Measurements from ENCODE around the gene TUBB3. TPM values are rescaled to one million over a fixed set of nuclear protein-coding genes. Genes with fewer than 3 reads are reported as not detected.

Gene TUBB3
- total RNA-seq, 1 donor from 2014 or later, result 2.1 TPM

DNA sequence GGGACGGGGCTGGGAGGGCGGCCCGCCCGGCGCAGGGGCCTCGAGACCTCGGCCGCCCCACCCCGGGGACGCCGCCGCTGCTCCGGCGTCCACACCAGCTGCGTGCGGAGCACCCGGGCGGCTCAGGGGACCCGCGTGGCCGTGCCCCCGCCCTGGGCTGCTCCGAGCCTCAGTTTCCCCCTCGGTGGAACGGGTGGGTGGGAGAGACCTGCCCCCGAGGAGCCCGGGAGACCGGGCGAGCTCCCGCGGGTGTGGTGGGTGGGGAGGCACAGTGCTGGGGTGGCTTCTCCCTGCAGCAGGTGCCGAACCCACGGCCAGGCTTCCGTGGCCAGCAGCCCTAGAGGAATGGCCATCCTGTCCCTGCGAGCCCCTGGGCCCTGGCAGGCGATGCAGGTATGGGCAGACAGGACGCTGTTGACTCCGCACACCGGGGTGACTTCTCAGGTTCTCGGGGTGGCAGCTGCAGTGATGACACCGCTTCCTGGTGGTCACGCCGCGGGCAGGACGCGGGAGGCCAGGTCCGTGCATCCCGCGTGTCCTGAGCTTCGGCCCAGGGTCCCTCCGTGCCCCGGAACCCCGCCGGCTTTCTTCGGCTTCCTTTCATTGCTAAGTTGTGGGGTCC is 26.1 kb downstream of the TUBB3 start:
- TF ChIP-seq, protein P1, sequence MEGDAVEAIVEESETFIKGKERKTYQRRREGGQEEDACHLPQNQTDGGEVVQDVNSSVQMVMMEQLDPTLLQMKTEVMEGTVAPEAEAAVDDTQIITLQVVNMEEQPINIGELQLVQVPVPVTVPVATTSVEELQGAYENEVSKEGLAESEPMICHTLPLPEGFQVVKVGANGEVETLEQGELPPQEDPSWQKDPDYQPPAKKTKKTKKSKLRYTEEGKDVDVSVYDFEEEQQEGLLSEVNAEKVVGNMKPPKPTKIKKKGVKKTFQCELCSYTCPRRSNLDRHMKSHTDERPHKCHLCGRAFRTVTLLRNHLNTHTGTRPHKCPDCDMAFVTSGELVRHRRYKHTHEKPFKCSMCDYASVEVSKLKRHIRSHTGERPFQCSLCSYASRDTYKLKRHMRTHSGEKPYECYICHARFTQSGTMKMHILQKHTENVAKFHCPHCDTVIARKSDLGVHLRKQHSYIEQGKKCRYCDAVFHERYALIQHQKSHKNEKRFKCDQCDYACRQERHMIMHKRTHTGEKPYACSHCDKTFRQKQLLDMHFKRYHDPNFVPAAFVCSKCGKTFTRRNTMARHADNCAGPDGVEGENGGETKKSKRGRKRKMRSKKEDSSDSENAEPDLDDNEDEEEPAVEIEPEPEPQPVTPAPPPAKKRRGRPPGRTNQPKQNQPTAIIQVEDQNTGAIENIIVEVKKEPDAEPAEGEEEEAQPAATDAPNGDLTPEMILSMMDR (IDR thresholded peaks at IDR 0.05; ENCODE audit: borderline replicate concordance), result no peak
- peaks cover 14% of the 10 kb centered on the region for H3K27me3 ChIP-seq (ENCODE audit: low read depth)
- DNase-seq, result no peak
- H3K27ac ChIP-seq (replicated peaks), result peak overlapping the region; percentile 23
- intact Hi-C loops (cut with micrococcal nuclease), result no loop called here
- H3K36me3 ChIP-seq, result no peaks in the 10 kb centered on the region
- H3K4me3 ChIP-seq, result peak overlapping the region; percentile 81
- peaks cover 21% of the 10 kb centered on the region for H3K4me1 ChIP-seq
- H3K9me3 ChIP-seq (replicated peaks), result no peaks in the 10 kb centered on the region

DNA sequence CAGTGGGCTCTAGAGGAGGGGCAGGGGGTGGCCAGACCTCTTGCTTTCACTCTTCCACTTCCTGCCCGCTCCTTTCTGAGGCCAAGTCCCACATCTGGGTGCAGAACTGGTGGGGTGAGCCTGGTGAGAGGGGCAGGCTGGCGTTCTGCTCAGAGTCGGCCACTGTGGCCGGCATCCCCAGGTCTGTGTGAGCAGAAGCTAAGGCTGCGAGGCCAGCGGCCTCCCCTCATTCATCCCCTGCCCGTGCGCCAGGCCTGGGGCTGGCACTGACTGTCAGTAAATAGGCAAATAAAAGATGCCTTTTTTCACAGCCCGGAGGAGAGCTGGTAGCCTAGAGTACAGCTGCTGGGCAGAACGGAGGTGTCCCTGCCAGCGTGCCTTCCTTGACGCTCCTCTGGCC is 26.6 kb downstream of the TUBB3 start:
- Histone ChIP-seq H3K27ac (replicated peaks) (no peak overlapping the region), H3K27me3 (ENCODE audit: low read depth) (peaks cover 9% of the 10 kb centered on the region), H3K4me3 (peak overlapping the region; percentile 81), H3K36me3 (no peaks in the 10 kb centered on the region), H3K9me3 (replicated peaks) (no peaks in the 10 kb centered on the region), H3K4me1 (peaks cover 21% of the 10 kb centered on the region)
- TF ChIP-seq, protein P1 (IDR thresholded peaks at IDR 0.05; ENCODE audit: borderline replicate concordance), result no peak
- DNase-seq, result no peak
- intact Hi-C loops (cut with micrococcal nuclease), result no loop called here

DNA sequence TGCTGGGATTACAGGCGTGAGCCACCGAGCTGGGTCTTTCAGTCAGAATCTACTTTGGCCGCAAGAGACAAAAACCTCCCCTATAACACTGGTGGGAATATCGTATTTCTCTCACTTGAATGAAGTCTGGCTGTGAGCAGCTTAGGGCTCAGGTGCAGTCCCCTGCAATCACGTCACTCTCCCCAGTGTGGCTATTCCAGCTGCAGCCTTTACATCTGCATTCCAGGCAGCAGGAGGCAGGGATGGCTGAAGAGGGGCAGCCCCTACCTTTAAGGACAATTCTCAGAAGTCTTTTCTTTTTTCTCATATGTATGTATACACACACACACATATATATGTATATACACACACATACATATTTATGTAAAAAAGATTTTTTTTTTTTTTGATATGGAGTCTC is 28.4 kb downstream of the TUBB3 start:
- Histone ChIP-seq H3K27ac (replicated peaks) (no peak overlapping the region), H3K4me3 (no peak overlapping the region), H3K36me3 (peaks cover 13% of the 10 kb centered on the region), H3K27me3 (ENCODE audit: low read depth) (no peaks in the 10 kb centered on the region), H3K9me3 (replicated peaks) (no peaks in the 10 kb centered on the region), H3K4me1 (peaks cover 21% of the 10 kb centered on the region)
- intact Hi-C loops (cut with micrococcal nuclease), result no loop called here
- TF ChIP-seq, protein P1 (IDR thresholded peaks at IDR 0.05; ENCODE audit: borderline replicate concordance), result no peak
- DNase-seq, result no peak

DNA sequence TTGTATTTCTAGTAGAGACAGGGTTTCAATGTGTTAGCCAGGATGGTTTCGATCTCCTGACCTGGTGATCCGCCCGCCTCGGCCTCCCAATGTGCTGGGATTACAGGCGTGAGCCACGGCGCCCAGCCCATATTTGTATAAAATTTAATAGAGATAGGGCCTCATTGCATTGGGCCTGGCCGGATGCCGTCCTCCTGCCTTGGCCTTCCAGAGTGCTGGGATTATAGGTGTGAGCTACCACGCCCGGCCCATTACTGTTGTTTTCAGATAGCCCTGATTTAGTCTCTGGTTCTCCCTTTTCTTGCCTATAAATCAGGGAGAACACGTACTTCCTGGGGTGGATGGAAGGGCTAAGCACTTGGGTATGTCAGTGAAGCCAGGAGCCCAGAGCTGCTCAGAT is 28.9 kb downstream of the TUBB3 start:
- intact Hi-C loops (cut with micrococcal nuclease), result no loop called here
- TF ChIP-seq, protein P1 (IDR thresholded peaks at IDR 0.05; ENCODE audit: borderline replicate concordance), result no peak

DNA sequence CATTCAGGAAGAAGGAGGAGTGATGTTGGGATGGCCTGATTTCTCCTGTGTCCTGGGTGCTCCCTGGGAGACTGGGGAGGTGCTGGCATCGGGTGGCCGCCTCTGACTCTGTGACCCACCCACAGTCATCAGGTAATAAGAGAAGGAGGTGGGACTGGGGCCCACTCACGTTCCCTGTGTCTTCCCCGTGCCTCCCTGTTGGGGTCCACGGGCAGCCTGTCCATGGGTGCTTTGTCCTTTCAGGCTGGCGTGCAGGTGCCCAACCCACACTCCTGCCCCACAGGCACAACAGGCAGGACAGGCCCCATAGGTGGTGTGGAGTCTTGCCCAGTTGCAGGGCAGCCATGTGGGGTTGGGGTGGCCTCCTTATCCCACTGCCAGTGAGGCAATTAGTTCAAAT is 29.4 kb downstream of the TUBB3 start:
- Histone ChIP-seq H3K9me3 (replicated peaks) (no peaks in the 10 kb centered on the region), H3K4me3 (no peak overlapping the region), H3K4me1 (peaks cover 19% of the 10 kb centered on the region), H3K27me3 (ENCODE audit: low read depth) (no peaks in the 10 kb centered on the region), H3K36me3 (peaks cover 23% of the 10 kb centered on the region), H3K27ac (replicated peaks) (no peak overlapping the region)
- TF ChIP-seq, protein P1 (IDR thresholded peaks at IDR 0.05; ENCODE audit: borderline replicate concordance), result no peak
- no peak for DNase-seq
- intact Hi-C loops (cut with micrococcal nuclease), result no loop called here

More for the DNA sequence above, 28.9 kb downstream of the TUBB3 start:
- no peak for DNase-seq
- H3K9me3 ChIP-seq (replicated peaks), result no peaks in the 10 kb centered on the region
- peaks cover 18% of the 10 kb centered on the region for H3K36me3 ChIP-seq
- H3K27me3 ChIP-seq (ENCODE audit: low read depth), result no peaks in the 10 kb centered on the region
- no peak overlapping the region for H3K4me3 ChIP-seq
- H3K27ac ChIP-seq (replicated peaks), result no peak overlapping the region
- peaks cover 21% of the 10 kb centered on the region for H3K4me1 ChIP-seq
